Measurements from ENCODE around the gene CXCL16. TPM values are rescaled to one million over a fixed set of nuclear protein-coding genes. Genes with fewer than 3 reads are reported as not detected.

The CXCL16 gene
- 10 to 100 TPM; 11.0 to 13.8 (median 11.5) TPM for polyA plus RNA-seq (ENCODE audit: insufficient read length in 3 of 3)

GRCh38 chr17:4739122-4740024, at the start of gene CXCL16, which contains the start of gene ZMYND15:
Gene CXCL16, minus strand, starts transcription at chr17:4739928. Its CDS starts 589 bp downstream, at chr17:4739339.
Gene ZMYND15, plus strand, starts transcription at chr17:4739833. Its CDS starts 716 bp downstream, at chr17:4740549.
- DNase-seq (ENCODE audit: low read depth in 3 of 3, low spot score in 2 of 3) = no peak

GRCh38 chr17:4788807-4789700, 49.3 kb upstream of the CXCL16 start, which contains the start of gene GLTPD2:
Gene GLTPD2, plus strand, starts transcription at chr17:4788964. Its CDS starts 48 bp downstream, at chr17:4789012.
- no peak for DNase-seq (ENCODE audit: low read depth in 3 of 3, low spot score in 2 of 3)

GRCh38 chr17:4788159-4788806, 48.6 kb upstream of the CXCL16 start:
- DNase-seq (ENCODE audit: low read depth in 3 of 3, low spot score in 2 of 3) = no peak

- no peak for DNase-seq (ENCODE audit: low read depth in 3 of 3, low spot score in 2 of 3)
Observed at GRCh38 chr17:4786516-4786915, 46.8 kb upstream of the CXCL16 start.

- DNase-seq (ENCODE audit: low read depth in 3 of 3, low spot score in 2 of 3) = no peak
Observed at GRCh38 chr17:4786106-4786511, 46.4 kb upstream of the CXCL16 start, which contains the start of gene VMO1. Gene VMO1, minus strand, starts transcription at chr17:4786364. Its CDS starts 12 bp downstream, at chr17:4786352.

- DNase-seq (ENCODE audit: low read depth in 3 of 3, low spot score in 2 of 3) = no peak
Observed at GRCh38 chr17:4785311-4786105, 45.8 kb upstream of the CXCL16 start.

- no peak for DNase-seq (ENCODE audit: low read depth in 3 of 3, low spot score in 2 of 3)
Observed at GRCh38 chr17:4782652-4783051, 42.9 kb upstream of the CXCL16 start.

GRCh38 chr17:4780325-4780955, 40.7 kb upstream of the CXCL16 start:
- no peak for DNase-seq (ENCODE audit: low read depth in 3 of 3, low spot score in 2 of 3)

- no peak for DNase-seq (ENCODE audit: low read depth in 3 of 3, low spot score in 2 of 3)
Observed at GRCh38 chr17:4777969-4778760, 38.4 kb upstream of the CXCL16 start.

GRCh38 chr17:4772235-4772613, 32.5 kb upstream of the CXCL16 start:
- DNase-seq (ENCODE audit: low read depth in 3 of 3, low spot score in 2 of 3) = no peak

GRCh38 chr17:4771519-4772234, 31.9 kb upstream of the CXCL16 start, which contains the start of gene TM4SF5:
Gene TM4SF5, plus strand, starts transcription at chr17:4771886. Its CDS starts 37 bp downstream, at chr17:4771923.
- no peak for DNase-seq (ENCODE audit: low read depth in 3 of 3, low spot score in 2 of 3)

GRCh38 chr17:4769628-4770027, 29.9 kb upstream of the CXCL16 start:
- DNase-seq (ENCODE audit: low read depth in 3 of 3, low spot score in 2 of 3) = no peak

- DNase-seq (ENCODE audit: low read depth in 3 of 3, low spot score in 2 of 3) = no peak
Observed at GRCh38 chr17:4768298-4768697, 28.6 kb upstream of the CXCL16 start.

GRCh38 chr17:4766723-4767122, 27.0 kb upstream of the CXCL16 start:
- no peak for DNase-seq (ENCODE audit: low read depth in 3 of 3, low spot score in 2 of 3)

GRCh38 chr17:4766201-4766600, 26.5 kb upstream of the CXCL16 start:
- no peak for DNase-seq (ENCODE audit: low read depth in 3 of 3, low spot score in 2 of 3)

- DNase-seq (ENCODE audit: low read depth in 3 of 3, low spot score in 2 of 3) = no peak
Observed at GRCh38 chr17:4764595-4764994, 24.9 kb upstream of the CXCL16 start.

- DNase-seq (ENCODE audit: low read depth in 3 of 3, low spot score in 2 of 3) = no peak
Observed at GRCh38 chr17:4759776-4760236, 20.1 kb upstream of the CXCL16 start.

GRCh38 chr17:4753392-4753791, 13.7 kb upstream of the CXCL16 start:
- no peak for DNase-seq (ENCODE audit: low read depth in 3 of 3, low spot score in 2 of 3)

Measured in right renal cortex interstitium (tissue), 3 donors.